Brain microvascular endothelial cell (primary cell): Measurements from ENCODE around the gene PTPN9.
"Not testable (repeated sequence)": the region's sequence is repeated elsewhere in the genome, so short reads cannot be mapped to it uniquely, and the experiment has no call there.

Experiments
- DNase-seq: peaks from one replicate; pipeline ENCODE4 v3.0.0-alpha.2; 2020
- H3K27ac ChIP-seq: fragments of 250-450 bp; sonication (Bioruptor Pico); 2 replicates; pipeline ENCODE4 v1.5.1; 2020; ENCODE audit warnings: mild to moderate bottlenecking, moderate library complexity
- H3K27me3 ChIP-seq: fragments of 250-450 bp; sonication (Bioruptor Pico); replicated peaks from 2 replicates; pipeline ENCODE4 v1.5.1; 2020; ENCODE audit warnings: mild to moderate bottlenecking
- H3K36me3 ChIP-seq: fragments of 250-450 bp; sonication (Bioruptor Pico); replicated peaks from 2 replicates; pipeline ENCODE4 v1.5.1; 2020; ENCODE audit warnings: mild to moderate bottlenecking
- H3K4me3 ChIP-seq: 2 replicates; pipeline ENCODE4 v1.5.1; 2011; ENCODE audit warnings: low read depth, mild to moderate bottlenecking, control low read depth, low read length, moderate library complexity
- in situ Hi-C: cut with HindIII; loops from 2 replicates; pipeline ENCODE4 v1.10.0; 2017; ENCODE audit warnings: low sequenced_read_pairs, low pct_ligation_motif_present
- TF ChIP-seq, protein P1 (sequence below): IDR thresholded peaks from 2 replicates; pipeline ENCODE4 v1.5.1; 2011; ENCODE audit warnings: low read depth, mild to moderate bottlenecking, moderate library complexity, low read length, control low read depth, inconsistent platforms; ENCODE audit errors: missing control alignments

Gene PTPN9

GRCh38 chr15:75542386-75542797 lies 36.7 kb downstream of the PTPN9 start:
- H3K4me3 ChIP-seq: no peak overlapping the region
- H3K27ac ChIP-seq: no peak overlapping the region
- in situ Hi-C loops: no loop called here
- TF ChIP-seq, protein P1, sequence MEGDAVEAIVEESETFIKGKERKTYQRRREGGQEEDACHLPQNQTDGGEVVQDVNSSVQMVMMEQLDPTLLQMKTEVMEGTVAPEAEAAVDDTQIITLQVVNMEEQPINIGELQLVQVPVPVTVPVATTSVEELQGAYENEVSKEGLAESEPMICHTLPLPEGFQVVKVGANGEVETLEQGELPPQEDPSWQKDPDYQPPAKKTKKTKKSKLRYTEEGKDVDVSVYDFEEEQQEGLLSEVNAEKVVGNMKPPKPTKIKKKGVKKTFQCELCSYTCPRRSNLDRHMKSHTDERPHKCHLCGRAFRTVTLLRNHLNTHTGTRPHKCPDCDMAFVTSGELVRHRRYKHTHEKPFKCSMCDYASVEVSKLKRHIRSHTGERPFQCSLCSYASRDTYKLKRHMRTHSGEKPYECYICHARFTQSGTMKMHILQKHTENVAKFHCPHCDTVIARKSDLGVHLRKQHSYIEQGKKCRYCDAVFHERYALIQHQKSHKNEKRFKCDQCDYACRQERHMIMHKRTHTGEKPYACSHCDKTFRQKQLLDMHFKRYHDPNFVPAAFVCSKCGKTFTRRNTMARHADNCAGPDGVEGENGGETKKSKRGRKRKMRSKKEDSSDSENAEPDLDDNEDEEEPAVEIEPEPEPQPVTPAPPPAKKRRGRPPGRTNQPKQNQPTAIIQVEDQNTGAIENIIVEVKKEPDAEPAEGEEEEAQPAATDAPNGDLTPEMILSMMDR: no peak
- no peaks in the 10 kb centered on the region for H3K27me3 ChIP-seq
- no peak for DNase-seq
- no peaks in the 10 kb centered on the region for H3K36me3 ChIP-seq

GRCh38 chr15:75538376-75538775 lies 40.7 kb downstream of the PTPN9 start:
- no peaks in the 10 kb centered on the region for H3K36me3 ChIP-seq
- no peak overlapping the region for H3K27ac ChIP-seq
- in situ Hi-C loops: no loop called here
- TF ChIP-seq, protein P1: no peak
- H3K4me3 ChIP-seq: no peak overlapping the region
- no peaks in the 10 kb centered on the region for H3K27me3 ChIP-seq
- DNase-seq: no peak

DNA sequence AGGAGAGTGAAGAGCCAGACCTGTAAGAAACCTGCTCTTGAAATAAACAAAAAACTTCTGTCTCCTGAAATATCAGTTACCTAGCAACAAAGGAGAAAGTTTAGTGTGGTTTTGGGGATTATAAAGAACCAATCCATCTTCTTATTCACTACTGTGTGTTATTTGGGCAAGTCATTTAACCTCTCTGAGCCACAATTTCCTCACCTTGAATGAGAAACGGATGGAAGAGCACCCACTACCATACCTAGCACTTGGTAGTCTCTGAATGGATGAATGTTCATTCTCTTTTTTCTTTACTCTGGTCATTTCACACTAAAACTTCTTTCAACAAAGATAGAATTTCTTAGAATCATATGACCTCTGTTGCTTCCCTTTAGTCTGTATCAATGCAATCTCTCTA lies 45.2 kb downstream of the PTPN9 start:
- DNase-seq: no peak
- TF ChIP-seq, protein P1: no peak
- Histone ChIP-seq H3K27ac (no peak overlapping the region), H3K27me3 (no peaks in the 10 kb centered on the region), H3K36me3 (no peaks in the 10 kb centered on the region), H3K4me3 (no peak overlapping the region)
- in situ Hi-C loops: no loop called here

DNA sequence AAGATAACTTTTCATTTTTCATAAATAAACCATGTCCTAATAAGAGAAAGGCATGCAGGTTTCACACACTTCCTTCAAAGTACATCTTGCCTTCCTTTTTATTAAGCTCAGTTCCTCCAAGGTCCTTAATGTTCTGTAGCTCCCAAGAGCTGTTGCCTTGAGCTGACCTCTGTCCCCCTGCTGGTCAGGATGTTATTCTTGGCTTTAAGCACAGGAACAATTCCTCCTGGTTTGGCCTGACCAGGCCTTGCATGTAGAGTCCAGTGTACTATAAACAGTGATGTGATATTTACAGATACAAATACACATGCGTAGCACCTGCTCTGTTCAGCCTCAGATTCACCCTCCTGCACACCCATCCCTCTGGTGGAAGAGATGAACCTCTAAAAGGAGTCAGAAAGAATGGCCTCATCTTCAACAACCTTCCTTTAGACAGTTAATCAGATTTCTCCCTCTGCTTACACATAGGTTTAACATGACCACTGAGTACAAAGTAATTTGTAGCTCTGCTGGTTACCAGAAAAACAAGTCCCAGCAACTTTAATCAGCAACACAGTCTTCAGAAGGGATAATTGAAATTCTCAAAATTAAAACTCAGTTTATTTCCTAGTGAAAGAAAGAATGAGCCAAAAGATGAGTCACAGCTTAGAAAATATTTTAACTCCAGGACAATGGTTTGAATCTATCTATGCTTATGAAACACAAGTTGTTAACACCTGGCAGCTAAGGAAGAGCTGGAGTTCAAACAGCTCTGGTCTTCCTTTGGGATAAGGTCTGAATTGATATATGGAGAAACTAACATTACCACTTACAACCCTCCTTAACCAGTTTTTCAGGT lies 46.5 kb downstream of the PTPN9 start:
- TF ChIP-seq, protein P1: peak; percentile 62
- Histone ChIP-seq H3K4me3 (no peak overlapping the region), H3K27ac (peak overlapping the region; percentile 46), H3K27me3 (no peaks in the 10 kb centered on the region), H3K36me3 (no peaks in the 10 kb centered on the region)
- peak; percentile 67 for DNase-seq
- in situ Hi-C loops: no loop called here

GRCh38 chr15:75531041-75531450 lies 48.1 kb downstream of the PTPN9 start:
- TF ChIP-seq, protein P1: no peak
- no peaks in the 10 kb centered on the region for H3K27me3 ChIP-seq
- H3K4me3 ChIP-seq: no peak overlapping the region
- H3K36me3 ChIP-seq: peaks cover 6% of the 10 kb centered on the region
- in situ Hi-C loops: no loop called here
- H3K27ac ChIP-seq: no peak overlapping the region
- peak; percentile 27 for DNase-seq

DNA sequence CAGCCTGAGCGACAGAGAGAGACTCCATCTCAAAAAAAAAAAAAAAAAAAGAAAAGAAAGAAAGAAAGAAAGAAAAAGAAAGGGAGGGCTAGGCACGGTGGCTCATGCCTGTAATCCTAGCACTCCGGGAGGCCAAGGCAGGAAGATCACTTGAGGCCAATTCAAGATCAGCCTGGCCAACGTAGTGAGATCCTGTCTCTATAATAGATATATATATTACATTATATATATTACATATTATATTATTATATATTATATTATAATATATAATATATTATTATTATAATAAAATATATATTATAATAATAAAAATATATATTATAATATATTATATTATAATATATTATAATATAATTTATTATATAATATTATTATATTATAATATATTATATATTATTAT lies 48.9 kb downstream of the PTPN9 start:
- Histone ChIP-seq H3K27me3 (no peaks in the 10 kb centered on the region), H3K27ac (no peak overlapping the region), H3K4me3 (no peak overlapping the region), H3K36me3 (peaks cover 6% of the 10 kb centered on the region)
- in situ Hi-C loops: no loop called here
- no peak for DNase-seq
- TF ChIP-seq, protein P1: no peak

- DNase-seq, H3K27ac ChIP-seq, H3K27me3 ChIP-seq, H3K4me3 ChIP-seq, in situ Hi-C loops: not testable (repeated sequence)
- peaks cover 23% of the 10 kb centered on the region for H3K36me3 ChIP-seq
These were observed 53.4 kb downstream of the PTPN9 start for GRCh38 chr15:75525756-75526155.
